Suppressor macrophage treated with lipopolysaccharide for 1 hour (primary cell): ENCODE measurements around the gene GABRB3.
"Not testable (repeated sequence)": the region's sequence is repeated elsewhere in the genome, so short reads cannot be mapped to it uniquely, and the experiment has no call there.

Experiments used
- DNase-seq, 3 donors: peaks; one replicate each; pipeline ENCODE4 v3.0.0-alpha.2; 2020 to 2022

The GABRB3 gene

GRCh38 chr15:26731965-26732364 lies 40.9 kb downstream of the GABRB3 start:
- DNase-seq = no peak

- no peak for DNase-seq
These were observed 43.3 kb downstream of the GABRB3 start for GRCh38 chr15:26729581-26729980.

GRCh38 chr15:26729030-26729429 lies 43.8 kb downstream of the GABRB3 start:
- DNase-seq = no peak

GRCh38 chr15:26724381-26725150 lies 48.3 kb downstream of the GABRB3 start:
- no peak for DNase-seq

- DNase-seq = no peak
These were observed 50.2 kb downstream of the GABRB3 start for GRCh38 chr15:26722621-26723160.

GRCh38 chr15:26721232-26721967 lies 51.5 kb downstream of the GABRB3 start:
- DNase-seq = no peak

GRCh38 chr15:26720546-26720945 lies 52.3 kb downstream of the GABRB3 start:
- no peak for DNase-seq

GRCh38 chr15:26719866-26720265 lies 53.0 kb downstream of the GABRB3 start:
- not testable (repeated sequence) for DNase-seq

GRCh38 chr15:26716069-26716468 lies 56.8 kb downstream of the GABRB3 start:
- no peak for DNase-seq

GRCh38 chr15:26713498-26713897 lies 59.4 kb downstream of the GABRB3 start:
- no peak for DNase-seq

GRCh38 chr15:26712335-26712734 lies 60.5 kb downstream of the GABRB3 start:
- no peak for DNase-seq

GRCh38 chr15:26711445-26711844 lies 61.4 kb downstream of the GABRB3 start:
- DNase-seq = no peak

- DNase-seq = no peak
These were observed 70.5 kb downstream of the GABRB3 start for GRCh38 chr15:26702381-26702780.

GRCh38 chr15:26698555-26698954 lies 74.3 kb downstream of the GABRB3 start:
- DNase-seq = no peak

GRCh38 chr15:26697913-26698312 lies 75.0 kb downstream of the GABRB3 start:
- DNase-seq = no peak

GRCh38 chr15:26691249-26691648 lies 81.6 kb downstream of the GABRB3 start:
- DNase-seq = no peak

- DNase-seq = no peak
These were observed 82.1 kb downstream of the GABRB3 start for GRCh38 chr15:26690778-26691177.

GRCh38 chr15:26689462-26689861 lies 83.4 kb downstream of the GABRB3 start:
- no peak for DNase-seq

GRCh38 chr15:26686547-26687187 lies 86.2 kb downstream of the GABRB3 start:
- DNase-seq = no peak

- DNase-seq = no peak
These were observed 90.2 kb downstream of the GABRB3 start for GRCh38 chr15:26682598-26683164.

GRCh38 chr15:26679927-26680326 lies 92.9 kb downstream of the GABRB3 start:
- no peak for DNase-seq

- no peak for DNase-seq
These were observed 96.8 kb downstream of the GABRB3 start for GRCh38 chr15:26676115-26676514.

GRCh38 chr15:26674467-26674866 lies 98.4 kb downstream of the GABRB3 start:
- no peak for DNase-seq
